Measurements from ENCODE around the gene NLRP3. TPM values are rescaled to one million over a fixed set of nuclear protein-coding genes. Genes with fewer than 3 reads are reported as not detected.
"Not testable (repeated sequence)": the region's sequence is repeated elsewhere in the genome, so short reads cannot be mapped to it uniquely, and the experiment has no call there.

The NLRP3 gene
- total RNA-seq, 1 donor from 2014 or later: under 0.01 TPM

- no peaks in the 10 kb centered on the region for H3K36me3 ChIP-seq (ENCODE audit: control insufficient read depth, insufficient read depth, low read length)
- DNase-seq (ENCODE audit: low read depth): no peak
- no peak for TF ChIP-seq CTCF (IDR thresholded peaks at IDR 0.05; ENCODE audit: insufficient read depth, low read length, severe bottlenecking)
- FAIRE-seq: no peak
- no peak overlapping the region for H3K4me3 ChIP-seq (ENCODE audit: low read depth, low read length)
- H3K27me3 ChIP-seq (ENCODE audit: control insufficient read depth, insufficient read depth, low read length): no peaks in the 10 kb centered on the region
Measured at GRCh38 chr1:247467129-247467528, 51.2 kb downstream of the NLRP3 start.

GRCh38 chr1:247468481-247469140 is 52.6 kb downstream of the NLRP3 start:
- no peak for TF ChIP-seq CTCF (IDR thresholded peaks at IDR 0.05; ENCODE audit: insufficient read depth, low read length, severe bottlenecking)
- Histone ChIP-seq H3K4me3 (ENCODE audit: low read depth, low read length) (no peak overlapping the region), H3K27me3 (ENCODE audit: control insufficient read depth, insufficient read depth, low read length) (no peaks in the 10 kb centered on the region), H3K36me3 (ENCODE audit: control insufficient read depth, insufficient read depth, low read length) (no peaks in the 10 kb centered on the region)
- FAIRE-seq (no peak), DNase-seq (ENCODE audit: low read depth) (no peak)

- no peak for FAIRE-seq
- no peak for DNase-seq (ENCODE audit: low read depth)
- no peaks in the 10 kb centered on the region for H3K27me3 ChIP-seq (ENCODE audit: control insufficient read depth, insufficient read depth, low read length)
- no peak for TF ChIP-seq CTCF (IDR thresholded peaks at IDR 0.05; ENCODE audit: insufficient read depth, low read length, severe bottlenecking)
- no peaks in the 10 kb centered on the region for H3K36me3 ChIP-seq (ENCODE audit: control insufficient read depth, insufficient read depth, low read length)
- no peak overlapping the region for H3K4me3 ChIP-seq (ENCODE audit: low read depth, low read length)
Measured at GRCh38 chr1:247469141-247469535, 53.2 kb downstream of the NLRP3 start.

- not testable (repeated sequence) for DNase-seq (ENCODE audit: low read depth); FAIRE-seq; H3K27me3 ChIP-seq (ENCODE audit: control insufficient read depth, insufficient read depth, low read length); H3K36me3 ChIP-seq (ENCODE audit: control insufficient read depth, insufficient read depth, low read length); H3K4me3 ChIP-seq (ENCODE audit: low read depth, low read length)
Measured at GRCh38 chr1:247470942-247471429, 55.0 kb downstream of the NLRP3 start.

GRCh38 chr1:247471445-247472016 is 55.6 kb downstream of the NLRP3 start:
- TF ChIP-seq CTCF (IDR thresholded peaks at IDR 0.05; ENCODE audit: insufficient read depth, low read length, severe bottlenecking): no peak
- Histone ChIP-seq H3K36me3 (ENCODE audit: control insufficient read depth, insufficient read depth, low read length) (no peaks in the 10 kb centered on the region), H3K4me3 (ENCODE audit: low read depth, low read length) (no peak overlapping the region), H3K27me3 (ENCODE audit: control insufficient read depth, insufficient read depth, low read length) (no peaks in the 10 kb centered on the region)
- DNase-seq (ENCODE audit: low read depth) (no peak), FAIRE-seq (peak; percentile 92)

GRCh38 chr1:247472035-247472434 is 56.1 kb downstream of the NLRP3 start:
- H3K27me3 ChIP-seq (ENCODE audit: control insufficient read depth, insufficient read depth, low read length): no peaks in the 10 kb centered on the region
- no peaks in the 10 kb centered on the region for H3K36me3 ChIP-seq (ENCODE audit: control insufficient read depth, insufficient read depth, low read length)
- no peak for DNase-seq (ENCODE audit: low read depth)
- no peak overlapping the region for H3K4me3 ChIP-seq (ENCODE audit: low read depth, low read length)
- TF ChIP-seq CTCF (IDR thresholded peaks at IDR 0.05; ENCODE audit: insufficient read depth, low read length, severe bottlenecking): no peak
- no peak for FAIRE-seq

All from bronchial epithelial cell (primary cell).